Inflammatory macrophage treated with lipopolysaccharide for 4 hours (primary cell): ENCODE data around the gene MAF.

Source experiments
- DNase-seq: peaks from one replicate; pipeline ENCODE4 v3.0.0-alpha.2; 2020

Gene MAF

DNA sequence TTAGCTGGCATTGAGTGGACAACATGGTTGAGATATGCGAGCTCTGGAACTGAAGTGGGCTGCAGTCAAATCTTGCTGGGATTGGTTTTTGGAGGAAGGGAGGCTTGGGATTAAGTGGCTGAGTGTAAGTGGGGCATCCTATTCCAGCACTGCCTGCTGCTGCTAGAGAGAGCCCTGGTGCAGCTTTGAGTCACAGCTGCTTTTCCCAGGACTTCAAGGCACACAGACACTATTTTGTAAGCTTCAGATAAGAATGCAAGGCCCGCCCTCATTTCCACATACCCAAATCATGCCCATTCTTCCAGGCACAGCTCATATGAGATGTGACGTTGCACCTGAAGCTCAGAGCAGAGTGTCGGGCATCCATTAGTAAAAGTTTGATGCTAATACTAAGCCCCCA, 10.2 kb upstream of the MAF start:
- no peak for DNase-seq

DNA sequence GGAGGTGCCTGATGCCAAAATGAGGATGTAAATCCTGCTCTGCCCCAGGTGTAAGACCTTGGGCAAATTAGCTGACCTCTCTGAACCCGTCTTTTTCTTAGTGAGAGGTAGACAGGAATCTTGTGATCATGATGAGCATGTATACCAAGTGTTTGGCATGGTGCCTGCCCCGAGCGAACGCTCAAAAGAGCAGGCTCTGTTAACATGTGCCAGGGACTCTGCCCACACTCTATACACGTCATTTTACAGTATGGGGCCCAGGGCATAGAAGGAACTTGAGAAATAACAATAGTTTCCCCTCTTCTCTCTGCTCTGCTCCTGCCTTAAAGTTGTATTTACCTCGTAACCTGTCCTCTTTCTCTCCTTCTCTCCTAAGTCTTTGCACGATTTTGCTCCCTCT, 9.3 kb upstream of the MAF start:
- peak; percentile 44 for DNase-seq

DNA sequence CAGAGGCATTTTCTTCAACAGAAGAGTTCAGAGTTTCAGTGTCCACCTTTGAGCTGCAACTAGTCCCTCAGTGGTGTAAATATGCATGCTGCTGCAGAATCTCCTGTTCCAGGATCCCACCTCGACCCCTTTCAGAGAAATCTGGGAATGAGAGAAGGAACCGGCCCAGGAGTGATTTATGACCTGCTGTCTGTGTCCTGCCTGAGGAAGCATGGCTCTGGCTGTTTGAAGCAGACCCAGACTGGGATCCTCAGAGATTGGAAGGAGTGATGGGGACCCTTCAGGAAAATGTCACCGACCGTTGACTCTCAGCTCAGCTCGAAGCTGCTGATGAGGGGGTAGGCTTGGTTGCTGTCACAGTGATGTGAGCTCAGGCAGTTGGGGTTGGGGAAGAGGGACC, 8.4 kb upstream of the MAF start:
- DNase-seq, result no peak

DNA sequence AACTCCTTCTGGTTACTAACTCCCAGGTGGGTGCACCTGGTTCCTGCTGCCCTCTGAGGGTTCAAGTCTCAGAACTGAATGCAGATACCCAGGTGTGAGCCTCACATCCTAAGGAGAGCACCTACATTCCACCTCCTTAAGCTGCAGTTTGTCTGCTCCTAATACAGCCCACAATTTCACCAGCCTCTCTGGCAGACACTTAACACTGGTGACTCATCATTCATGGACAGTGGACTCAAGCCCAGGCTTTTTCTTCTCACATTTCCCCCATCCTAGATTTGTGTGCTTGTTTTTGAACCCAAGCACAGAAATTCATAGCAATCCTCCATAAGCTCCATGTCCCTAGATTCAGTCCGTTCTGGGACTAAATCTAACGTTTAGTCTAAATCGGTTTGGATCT, 7.0 kb upstream of the MAF start:
- DNase-seq, result no peak

DNA sequence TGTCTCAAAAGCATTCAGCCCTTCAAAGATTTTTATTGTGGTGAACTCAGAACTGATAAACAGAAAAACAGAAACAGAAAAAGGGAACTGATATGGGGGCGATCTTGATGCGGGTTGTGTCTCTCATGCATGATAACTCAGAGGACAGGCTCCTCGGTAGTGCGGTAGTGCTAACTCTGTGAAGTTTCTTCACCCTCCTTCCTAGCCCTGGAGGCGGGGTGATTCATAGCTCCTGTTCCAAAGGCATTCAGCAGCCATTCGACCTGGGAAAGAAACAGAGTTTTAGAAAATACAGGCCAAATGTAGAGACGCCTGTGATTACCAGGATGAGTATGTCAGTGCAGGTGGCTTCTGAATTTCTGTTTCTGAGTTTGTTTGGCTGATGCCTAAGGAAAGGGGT, 5.5 kb upstream of the MAF start:
- DNase-seq, result peak; percentile 49

DNA sequence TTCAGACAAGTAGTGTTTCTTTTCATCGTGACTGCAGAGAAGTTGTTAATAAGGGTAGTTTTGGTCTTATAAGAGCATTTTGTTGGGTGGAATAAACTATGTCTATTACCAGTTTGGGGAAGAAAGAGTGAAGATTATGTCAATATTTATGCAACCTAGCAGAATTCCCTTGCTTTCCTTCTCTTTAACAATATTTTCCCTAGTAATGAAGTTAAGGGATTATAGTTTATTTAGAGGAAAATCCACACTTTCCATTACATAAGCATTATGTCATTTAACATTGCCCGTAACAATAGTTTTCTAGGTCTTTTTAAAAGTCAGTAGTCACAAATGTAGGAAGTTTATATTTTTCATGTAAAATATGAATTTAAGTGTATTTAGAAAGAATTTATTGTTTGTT, 2.5 kb upstream of the MAF start:
- DNase-seq, result no peak

DNA sequence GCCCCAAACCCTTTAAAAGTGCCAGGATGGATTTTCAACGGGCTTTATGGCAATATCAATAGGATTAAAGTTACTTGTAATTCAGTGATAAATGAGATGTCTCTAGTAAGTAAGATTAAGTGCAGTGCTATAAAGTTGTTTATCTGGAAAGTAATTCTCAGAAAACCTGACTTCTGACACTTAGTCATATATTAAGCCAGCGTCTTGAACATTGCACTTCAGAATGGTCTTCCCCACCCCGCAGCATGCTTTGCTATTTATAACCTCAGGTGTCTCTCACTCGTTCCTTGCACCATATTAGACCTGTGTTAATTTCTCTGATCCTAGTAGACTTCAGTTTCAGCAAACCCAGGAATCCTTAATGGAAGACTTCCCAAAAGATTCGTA, 2.1 kb upstream of the MAF start:
- DNase-seq, result no peak

DNA sequence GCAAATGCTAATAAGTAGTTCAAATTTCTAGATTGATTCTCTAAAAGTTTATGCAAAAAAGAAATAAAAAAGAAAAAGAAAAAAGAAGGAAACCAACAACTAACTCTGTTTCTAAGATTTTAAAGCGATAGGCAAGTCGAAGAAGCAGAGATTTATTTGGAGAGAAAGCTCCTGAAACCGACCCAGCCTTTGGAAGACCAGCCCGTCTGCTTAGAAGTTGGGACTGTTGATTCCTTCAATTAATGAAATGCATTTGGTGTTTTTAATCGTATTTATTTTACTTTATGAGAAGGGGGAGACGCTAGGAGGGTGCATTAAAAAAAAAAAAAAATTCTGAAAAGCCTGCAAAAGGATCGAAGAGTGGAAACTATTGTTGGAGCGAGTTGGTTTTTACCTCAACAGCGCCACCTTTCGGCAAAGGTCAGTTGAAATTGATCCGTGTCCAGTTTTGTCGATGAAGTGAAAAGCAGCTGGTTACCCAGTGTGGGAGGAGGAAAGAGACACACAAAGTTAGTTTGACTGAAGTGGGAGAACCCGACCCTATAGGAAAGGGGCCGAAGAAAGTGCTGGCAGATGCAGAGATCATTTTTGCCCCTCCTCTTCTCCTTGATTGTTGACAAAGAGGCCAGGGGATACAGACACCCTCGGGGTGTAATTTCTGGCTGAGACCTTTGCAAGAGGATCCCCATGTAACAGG, 1.5 kb upstream of the MAF start:
- peak; percentile 79 for DNase-seq

DNA sequence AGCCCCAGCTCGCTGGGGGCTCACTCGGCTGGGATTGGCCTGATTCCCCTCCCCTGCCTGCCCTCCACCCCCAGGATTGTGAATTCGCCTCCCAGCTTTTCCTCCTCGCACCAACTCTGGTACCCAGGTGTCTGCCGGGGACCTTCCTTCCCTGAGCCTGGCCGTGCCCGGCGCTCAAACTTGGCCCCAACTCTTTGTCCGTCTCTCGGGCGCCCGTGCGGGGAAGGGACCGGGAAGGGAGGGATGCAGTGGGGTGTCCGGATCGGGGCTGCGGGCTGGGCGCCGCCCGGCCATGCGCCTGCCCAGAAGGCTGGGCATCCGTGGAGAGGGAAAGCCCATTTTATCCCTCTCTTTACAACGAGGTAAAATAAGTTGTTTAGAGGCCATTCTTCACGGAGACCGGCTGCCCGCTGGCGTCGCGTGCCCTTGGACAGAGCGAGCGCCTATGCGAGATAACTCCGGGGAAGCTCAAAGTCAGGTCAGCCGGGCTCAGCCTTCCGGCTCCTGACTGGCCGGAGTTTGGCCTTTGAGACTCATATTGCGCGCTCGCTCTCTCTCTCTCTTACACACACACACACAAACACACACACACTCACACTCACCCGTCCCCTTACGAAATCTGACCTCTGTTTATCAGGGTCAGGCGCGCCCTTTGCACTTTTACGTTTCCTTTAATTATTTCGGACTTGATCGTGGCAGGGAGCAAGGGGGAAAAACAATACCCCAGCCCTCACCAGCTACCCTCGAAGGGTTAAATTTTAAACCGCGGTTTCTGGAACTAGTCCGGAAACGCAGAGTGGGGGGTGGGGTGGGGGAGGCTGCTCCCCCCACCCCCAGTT, 774 bp upstream of the MAF start:
- DNase-seq, result peak; percentile 55

DNA sequence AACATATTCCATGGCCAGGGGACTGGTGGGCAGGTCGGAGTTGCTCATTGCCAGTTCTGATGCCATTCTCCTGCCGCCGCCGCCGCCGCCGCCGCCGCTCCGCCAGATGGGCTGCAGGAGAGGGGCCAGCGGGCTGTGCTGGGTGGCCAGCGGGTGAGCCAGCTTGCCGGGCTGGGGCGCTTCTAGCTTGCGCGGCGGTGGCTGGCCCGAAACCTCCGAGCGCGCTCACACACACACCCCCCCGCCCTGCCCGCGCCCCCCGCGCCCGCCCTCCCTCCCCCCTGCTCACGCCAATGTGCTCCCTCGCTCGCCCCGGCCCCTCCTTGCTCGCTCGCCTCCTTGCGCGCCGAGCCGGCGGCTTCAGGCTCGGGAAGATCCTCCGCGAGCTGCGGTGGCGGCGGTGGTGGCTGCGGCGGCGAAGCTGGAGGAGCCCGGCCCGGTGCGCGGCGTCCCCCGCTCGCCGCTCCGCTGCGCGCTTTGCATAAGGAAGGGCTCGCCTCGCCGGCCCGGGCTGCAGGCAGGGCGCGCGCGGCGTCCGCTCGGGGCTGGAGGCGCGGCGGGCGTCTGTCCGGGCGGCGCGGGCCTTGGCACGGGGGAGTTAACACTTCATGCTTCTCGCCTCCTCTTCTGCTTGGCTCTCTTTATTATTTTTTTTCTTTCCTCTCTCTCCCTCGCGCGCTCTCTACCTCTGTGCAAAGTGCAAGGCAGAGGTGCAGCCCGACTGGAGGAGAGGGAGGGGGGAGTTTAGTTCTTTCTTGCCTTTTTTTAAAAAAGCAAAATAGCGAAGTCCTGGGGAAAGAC, 500 bp downstream of the MAF start:
- peak; percentile 68 for DNase-seq

DNA sequence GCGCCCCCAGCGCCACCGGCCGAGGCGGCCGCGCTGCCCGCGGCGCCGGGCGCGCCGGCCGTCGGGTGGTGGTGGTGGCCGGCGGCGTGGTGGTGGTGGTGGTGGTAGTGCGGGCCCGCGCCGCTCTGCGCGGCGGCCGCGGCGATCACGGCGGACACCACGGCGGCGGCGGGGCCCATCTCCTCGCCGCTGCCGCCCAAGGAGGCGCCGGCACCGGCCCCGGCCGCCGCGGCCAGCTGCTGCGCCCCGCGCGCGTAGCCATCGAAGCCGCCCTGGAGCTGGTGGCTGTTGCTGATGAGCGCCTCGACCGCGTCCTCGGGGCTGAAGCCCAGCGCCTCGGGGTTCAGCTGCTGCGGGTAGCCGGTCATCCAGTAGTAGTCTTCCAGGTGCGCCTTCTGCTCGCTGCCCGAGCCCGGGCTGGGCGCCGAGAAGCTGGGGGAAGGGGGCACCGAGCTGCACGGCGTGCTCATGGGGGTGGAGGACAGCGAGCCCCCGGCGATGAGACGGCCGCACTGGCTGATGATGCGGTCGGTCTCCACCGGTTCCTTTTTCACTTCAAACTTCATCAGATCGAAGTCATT, 1.2 kb downstream of the MAF start:
- peak; percentile 23 for DNase-seq

DNA sequence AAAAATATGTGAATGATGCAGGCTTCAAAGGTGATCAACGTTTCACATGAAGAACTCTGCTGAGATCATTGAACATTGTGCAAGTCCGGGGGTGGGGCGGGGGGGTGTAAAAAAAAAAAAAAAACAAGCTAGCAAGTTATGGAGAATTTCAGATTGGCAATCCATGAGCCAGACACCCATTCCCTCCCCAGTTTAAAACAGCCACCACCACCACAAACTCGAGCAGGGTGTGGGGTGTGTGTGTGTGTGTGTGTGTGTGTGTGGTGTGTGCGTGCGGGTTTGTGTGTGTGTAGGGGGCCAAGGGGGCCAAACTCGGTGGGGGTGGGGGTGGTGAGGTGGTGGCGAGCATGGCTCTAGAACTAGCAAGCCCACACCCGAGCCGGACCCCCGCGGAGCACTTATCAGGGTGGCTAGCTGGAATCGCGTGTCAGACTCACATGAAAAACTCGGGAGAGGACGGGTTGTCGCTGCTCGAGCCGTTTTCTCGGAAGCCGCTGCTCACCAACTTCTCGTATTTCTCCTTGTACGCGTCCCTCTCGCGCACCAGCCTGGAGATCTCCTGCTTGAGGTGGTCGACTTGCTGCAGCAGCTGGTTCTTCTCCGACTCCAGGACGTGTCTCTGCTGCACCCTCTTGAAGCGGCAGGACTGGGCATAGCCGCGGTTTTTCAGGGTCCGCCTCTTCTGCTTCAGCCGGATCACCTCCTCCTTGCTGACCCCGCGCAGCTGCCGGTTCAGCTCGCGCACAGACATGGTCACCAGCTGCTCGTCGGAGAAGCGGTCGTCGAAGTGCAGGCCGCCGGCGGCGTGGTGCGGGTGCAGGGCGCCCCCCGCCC, 2.0 kb downstream of the MAF start:
- peak; percentile 69 for DNase-seq

DNA sequence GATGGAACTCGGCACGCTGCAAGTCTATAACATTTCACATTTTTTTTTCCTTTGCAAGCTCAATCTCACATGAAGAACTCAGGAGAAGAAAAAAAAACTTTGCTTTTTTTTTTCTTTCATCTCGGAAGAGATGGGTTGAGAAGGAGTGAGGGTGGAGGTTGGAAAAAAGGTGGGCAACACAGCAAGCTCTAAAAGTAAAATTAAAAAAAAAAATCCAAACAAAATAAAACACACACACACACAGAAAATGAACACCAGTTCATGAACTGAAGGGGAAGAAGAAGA, 2.5 kb downstream of the MAF start:
- DNase-seq, result no peak

DNA sequence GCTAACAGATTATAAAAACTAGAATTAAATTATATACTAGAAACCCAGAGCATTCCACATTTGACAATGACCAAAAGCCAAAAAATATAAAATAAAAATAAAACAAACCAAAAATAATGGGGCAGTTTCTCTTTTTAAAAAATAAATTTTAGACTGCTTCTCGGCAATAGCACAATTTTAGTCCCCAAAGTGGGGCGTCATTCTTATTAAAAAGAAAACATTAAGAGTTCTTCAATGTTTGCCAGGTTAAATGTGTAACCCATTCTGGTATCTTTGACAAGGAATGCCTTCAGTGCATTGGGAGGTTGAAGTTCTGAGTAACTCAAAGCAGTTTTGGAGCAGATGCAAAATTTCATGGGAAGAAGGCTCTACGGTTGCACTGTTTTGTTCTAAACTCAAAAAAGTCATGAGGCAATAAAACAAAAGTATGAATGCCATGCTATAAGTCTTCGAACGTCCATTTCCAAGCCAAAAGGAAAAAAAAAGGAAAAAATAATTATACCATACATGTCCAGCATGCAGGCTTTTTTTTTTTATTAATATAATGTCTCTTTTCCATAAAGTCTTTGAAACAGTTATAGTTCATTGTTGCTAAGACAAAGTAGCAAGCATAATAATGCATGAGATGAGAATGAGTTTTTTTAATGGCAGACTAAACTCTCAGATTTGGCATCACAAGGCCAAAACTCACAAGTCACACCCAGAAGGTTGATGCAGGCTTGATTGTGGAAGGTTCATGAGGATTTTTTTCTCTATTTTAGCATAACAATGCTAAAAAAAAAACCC, 3.1 kb downstream of the MAF start:
- DNase-seq, result no peak

DNA sequence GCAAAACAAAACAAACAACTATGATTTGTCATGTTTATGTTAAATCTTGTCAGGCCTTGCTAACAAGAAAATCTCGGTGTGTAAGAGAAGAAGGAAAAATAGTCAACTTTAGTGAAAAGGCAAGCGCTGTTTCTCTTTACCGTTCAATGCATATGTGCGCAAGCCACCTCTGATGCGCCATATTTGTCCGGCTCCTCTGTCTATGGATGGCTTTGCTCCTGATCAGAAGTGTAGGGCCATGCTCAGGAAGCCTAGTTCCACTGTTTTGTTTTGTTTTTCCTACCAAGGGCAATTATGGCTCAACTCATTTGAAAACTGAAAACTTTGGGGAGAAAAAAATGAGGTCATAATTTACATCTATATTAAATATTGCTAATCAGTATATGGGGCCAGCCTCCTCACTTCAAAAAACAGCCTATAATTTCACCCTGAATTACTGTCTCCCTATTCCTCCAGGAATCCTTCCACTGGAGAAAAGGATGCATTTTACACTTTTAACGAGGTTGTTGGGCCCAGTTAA, 4.5 kb downstream of the MAF start:
- no peak for DNase-seq

DNA sequence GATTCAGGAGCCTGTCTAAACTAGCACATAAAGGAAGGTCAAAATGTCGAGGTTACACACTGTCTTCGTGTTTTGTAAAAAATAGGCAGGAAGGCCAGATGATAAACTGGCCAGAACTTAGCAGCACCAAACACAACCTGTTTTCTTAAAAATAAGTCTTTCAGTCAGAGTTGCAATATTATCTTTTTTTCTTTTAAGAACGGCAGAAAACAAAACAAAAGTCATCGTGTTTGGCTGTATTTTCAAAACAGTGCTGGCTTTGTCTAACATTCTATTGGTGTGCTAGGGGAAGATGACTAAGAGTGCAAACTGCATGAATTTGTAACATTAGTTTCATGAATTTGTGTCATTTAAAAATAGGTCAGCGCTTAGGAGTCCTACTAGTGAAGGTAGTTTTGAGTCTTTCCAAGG, 5.3 kb downstream of the MAF start:
- DNase-seq, result no peak

DNA sequence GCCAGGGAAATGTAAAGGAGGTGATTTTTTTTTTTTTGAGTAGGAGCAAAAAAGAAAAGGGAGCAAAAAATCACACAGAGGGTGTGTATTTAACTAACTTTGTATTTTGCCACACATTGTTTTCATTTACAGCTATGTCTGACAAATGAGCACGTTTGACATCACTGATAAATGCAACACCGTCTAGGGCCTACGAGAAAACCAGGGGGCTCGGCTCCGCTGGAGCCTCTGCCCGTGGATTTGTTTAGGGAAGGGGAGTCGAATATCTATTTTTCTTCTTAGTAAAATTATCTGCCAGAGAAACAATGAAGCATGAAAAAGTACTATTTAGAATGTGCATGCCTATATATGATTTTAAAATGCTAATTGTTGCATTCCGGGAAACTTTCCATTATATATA, 6.8 kb downstream of the MAF start:
- no peak for DNase-seq

DNA sequence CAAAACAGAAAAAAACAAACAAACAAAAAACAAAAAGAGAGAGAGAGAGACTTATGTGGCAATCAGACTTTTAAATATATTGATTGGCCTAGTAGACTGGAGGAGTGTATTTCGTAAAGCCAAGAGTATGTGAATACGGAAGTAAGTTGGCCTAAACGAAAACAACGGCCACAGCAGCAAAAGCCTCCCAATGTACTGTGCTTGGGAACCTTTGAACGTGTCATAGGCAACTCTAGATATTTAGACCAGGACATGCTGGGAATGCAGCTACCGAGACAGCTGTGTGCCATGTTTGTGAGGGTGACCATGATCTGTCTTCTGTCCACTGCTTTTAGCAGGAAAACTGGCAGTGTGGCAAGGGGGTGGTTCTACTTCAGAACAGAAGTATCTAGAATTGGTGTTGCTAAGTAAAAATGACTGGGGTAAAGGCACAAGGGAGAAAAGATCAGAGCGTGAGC, 7.4 kb downstream of the MAF start:
- DNase-seq, result peak; percentile 33

DNA sequence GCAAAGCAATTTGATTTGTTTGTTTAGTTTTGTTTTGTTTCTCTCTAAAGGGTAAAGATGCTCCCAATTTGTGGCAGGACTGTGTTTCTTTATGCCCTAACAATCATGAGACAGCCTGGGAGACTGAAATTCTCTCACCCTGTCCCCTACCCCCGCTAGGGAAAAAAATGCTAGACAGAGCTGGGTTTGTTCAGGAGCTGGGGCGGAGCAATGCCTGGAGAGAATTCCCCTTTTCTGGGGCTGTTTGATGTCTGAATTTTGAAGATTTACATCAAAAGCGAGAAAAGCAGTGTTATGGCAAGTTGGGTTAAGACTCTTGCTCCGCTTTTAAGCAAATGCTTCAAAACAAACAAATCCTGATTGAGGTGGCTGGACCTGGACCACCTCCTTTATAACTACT, 8.4 kb downstream of the MAF start:
- DNase-seq, result no peak

DNA sequence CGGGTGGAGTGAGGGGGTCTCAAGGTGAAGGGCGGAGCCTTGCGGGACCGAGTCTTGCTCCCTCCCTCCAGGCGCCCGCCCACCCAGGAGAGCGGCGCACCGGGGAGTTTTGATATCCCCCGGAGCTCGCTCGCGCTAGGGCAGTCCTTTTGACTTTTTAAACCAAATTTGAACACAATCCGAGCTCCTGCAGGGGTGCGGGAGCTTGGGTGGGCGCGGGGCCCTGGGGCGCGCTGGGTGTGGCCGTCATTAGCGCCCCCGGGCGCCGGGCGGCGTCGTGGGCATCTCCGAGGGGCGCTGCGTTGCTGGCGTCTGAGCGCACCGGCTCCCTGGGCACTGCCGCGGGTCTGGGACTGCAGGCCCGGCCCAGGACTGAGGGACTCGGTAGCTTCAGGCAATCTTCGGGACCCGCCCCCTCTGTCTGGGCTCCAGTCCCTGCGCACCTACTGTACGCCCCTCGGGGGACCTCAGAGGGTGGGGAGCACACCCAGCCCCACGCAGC, 10.9 kb downstream of the MAF start:
- DNase-seq, result no peak

DNA sequence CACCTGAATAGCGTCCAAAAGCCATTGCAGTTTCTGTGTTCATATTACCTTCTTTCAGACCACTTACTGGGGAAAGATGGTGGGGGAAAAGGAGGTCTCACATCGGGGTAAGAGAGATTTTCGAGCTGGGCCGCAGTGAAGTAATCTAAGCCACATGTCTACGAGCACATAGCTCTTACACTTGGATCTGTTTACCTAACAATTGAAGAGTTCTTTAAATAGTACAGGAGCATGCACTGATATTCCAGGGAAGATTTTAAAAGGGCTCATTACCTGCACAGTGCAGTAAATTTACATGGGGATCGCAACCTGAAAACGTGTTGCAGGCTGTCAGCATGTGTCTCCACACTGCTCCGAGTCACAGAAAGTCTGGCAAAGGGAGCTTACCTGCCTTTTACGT, 12.6 kb downstream of the MAF start:
- DNase-seq, result no peak
